Skeletal muscle satellite cell (primary cell): ENCODE results near the gene PMPCA.

Experiments used
- H3K27me3 ChIP-seq: 2 replicates; pipeline ENCODE4 v1.7.0; 2013; ENCODE audit warnings: low read length; ENCODE audit not compliant: control insufficient read depth, insufficient read depth
- H3K36me3 ChIP-seq: 2 replicates; pipeline ENCODE4 v1.7.0; 2013; ENCODE audit warnings: mild to moderate bottlenecking, control low read depth, low read length; ENCODE audit not compliant: insufficient read depth
- H3K4me1 ChIP-seq: 2 replicates; pipeline ENCODE4 v1.7.0; 2013; ENCODE audit warnings: low read length; ENCODE audit not compliant: control insufficient read depth, insufficient read depth
- H3K4me2 ChIP-seq: 2 replicates; pipeline ENCODE4 v1.7.0; 2013; ENCODE audit warnings: mild to moderate bottlenecking, low read length
- H3K4me3 ChIP-seq: 2 replicates; pipeline ENCODE4 v1.7.0; 2013; ENCODE audit warnings: low read length
- H3K9ac ChIP-seq: 2 replicates; pipeline ENCODE4 v1.7.0; 2013; ENCODE audit warnings: mild to moderate bottlenecking, low read depth, low read length, moderate library complexity
- H3K9me3 ChIP-seq: replicated peaks from 2 replicates; pipeline ENCODE4 v1.7.0; 2013; ENCODE audit warnings: mild to moderate bottlenecking, control low read depth, low read length

PMPCA gene

DNA sequence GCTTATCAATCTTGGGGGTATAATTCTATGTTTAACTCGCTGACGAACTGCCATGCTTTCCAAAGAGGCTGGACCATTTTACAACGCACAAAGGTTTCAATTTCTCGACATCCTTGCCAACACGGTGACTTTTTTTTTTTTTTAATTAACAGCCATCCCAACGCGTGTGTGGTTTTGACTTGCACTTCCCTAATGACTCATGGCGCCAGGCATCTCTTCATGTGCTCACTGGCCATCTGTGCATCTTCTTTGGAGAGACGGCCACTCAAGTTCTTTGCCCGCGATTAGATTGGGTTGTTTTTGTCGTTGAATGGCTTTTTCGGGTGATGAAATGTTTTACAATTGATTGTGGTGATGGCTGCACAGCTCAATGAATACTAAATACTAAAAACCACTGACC, 24.4 kb upstream of the PMPCA start:
- Histone ChIP-seq H3K4me2 (no peak overlapping the region), H3K4me1 (no peaks in the 10 kb centered on the region), H3K27me3 (no peaks in the 10 kb centered on the region), H3K4me3 (no peak overlapping the region), H3K9me3 (no peaks in the 10 kb centered on the region), H3K36me3 (peaks cover 70% of the 10 kb centered on the region), H3K9ac (no peak overlapping the region)

DNA sequence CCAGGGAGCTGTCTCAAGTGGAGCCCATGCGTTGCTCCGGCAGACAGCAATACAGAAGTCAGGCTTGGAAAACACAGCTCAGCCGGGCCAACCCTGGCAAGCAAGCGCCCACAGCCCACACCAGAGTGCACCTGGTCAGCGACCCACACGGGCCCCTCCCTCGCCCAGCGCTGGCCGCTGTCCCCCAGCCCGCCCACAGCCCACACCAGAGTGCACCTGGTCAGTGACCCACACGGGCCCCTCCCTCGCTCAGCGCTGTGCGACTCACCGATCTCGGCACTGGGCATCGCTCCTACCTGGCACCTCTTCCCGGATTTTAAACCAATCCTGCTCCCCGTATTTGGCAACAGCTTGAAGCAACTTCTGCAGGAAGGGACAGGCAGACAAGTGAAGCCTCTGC, 23.2 kb upstream of the PMPCA start:
- Histone ChIP-seq H3K9ac (no peak overlapping the region), H3K27me3 (no peaks in the 10 kb centered on the region), H3K9me3 (no peaks in the 10 kb centered on the region), H3K4me3 (no peak overlapping the region), H3K36me3 (peaks cover 75% of the 10 kb centered on the region), H3K4me2 (no peak overlapping the region), H3K4me1 (no peaks in the 10 kb centered on the region)

DNA sequence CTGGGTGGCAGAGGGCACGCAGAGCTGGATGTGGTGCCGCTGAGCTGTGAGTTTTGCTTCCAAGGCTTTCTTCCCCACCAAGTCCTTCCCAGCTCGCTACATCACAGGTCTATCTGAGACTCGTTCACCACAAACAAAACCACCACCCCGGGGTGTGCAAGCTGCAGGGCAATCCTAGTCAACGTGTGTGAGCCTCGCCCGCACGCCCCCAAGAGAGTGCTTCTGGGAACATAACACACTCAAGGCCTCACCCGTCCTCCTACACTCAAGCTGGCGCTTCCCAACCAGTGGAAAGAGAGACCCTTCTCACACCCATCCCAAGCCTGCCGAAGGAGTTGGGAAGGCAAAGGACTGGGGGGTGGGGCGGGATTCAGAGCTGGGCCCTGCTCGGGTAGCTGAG, 21.1 kb upstream of the PMPCA start:
- Histone ChIP-seq H3K36me3 (peaks cover 76% of the 10 kb centered on the region), H3K4me2 (no peak overlapping the region)

DNA sequence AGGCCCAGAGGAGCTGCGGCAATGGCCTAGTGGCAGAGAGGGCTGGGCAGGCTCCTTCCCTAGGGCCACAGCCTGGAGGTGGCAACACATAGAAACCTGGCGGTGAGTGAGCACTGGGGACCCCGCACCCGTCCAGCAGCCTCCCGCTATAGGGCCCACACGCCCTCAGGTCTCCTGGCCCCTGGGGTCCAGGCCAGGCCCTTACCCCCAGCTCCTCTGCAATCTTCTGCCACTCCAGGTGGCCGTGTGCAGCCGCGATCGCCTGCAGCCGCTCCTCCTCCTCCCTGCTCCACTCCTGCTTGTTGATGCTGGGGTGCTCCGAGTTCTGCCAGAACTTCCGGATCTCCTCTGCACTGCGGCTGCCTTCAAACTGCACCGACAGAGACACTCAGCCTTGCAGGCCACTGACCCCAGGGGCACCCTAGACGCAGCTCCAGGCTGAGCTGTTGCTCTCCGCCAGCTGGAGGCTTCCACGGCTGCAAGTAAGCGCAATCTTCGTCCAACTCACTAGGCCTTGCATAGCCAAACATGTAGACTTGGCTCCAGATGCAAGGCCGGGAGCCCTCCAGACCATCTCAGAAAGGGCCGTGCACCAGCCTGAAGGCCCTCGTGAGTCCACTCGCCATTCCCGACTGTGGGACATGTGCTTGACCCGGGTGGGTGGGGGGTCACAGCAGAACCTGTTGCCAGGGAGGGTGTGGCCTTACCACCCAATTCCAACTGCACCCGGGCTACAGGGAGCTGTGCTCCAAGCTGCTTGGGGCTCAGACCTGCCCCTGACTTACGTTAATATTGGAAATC, 18.5 kb upstream of the PMPCA start:
- Histone ChIP-seq H3K27me3 (no peaks in the 10 kb centered on the region), H3K4me1 (no peaks in the 10 kb centered on the region), H3K9ac (no peak overlapping the region), H3K9me3 (no peaks in the 10 kb centered on the region), H3K36me3 (peaks cover 80% of the 10 kb centered on the region), H3K4me3 (no peak overlapping the region), H3K4me2 (no peak overlapping the region)

More for the DNA sequence above, 21.1 kb upstream of the PMPCA start:
- no peaks in the 10 kb centered on the region for H3K4me1 ChIP-seq
- no peak overlapping the region for H3K4me3 ChIP-seq
- H3K27me3 ChIP-seq: no peaks in the 10 kb centered on the region
- no peaks in the 10 kb centered on the region for H3K9me3 ChIP-seq
- no peak overlapping the region for H3K9ac ChIP-seq

DNA sequence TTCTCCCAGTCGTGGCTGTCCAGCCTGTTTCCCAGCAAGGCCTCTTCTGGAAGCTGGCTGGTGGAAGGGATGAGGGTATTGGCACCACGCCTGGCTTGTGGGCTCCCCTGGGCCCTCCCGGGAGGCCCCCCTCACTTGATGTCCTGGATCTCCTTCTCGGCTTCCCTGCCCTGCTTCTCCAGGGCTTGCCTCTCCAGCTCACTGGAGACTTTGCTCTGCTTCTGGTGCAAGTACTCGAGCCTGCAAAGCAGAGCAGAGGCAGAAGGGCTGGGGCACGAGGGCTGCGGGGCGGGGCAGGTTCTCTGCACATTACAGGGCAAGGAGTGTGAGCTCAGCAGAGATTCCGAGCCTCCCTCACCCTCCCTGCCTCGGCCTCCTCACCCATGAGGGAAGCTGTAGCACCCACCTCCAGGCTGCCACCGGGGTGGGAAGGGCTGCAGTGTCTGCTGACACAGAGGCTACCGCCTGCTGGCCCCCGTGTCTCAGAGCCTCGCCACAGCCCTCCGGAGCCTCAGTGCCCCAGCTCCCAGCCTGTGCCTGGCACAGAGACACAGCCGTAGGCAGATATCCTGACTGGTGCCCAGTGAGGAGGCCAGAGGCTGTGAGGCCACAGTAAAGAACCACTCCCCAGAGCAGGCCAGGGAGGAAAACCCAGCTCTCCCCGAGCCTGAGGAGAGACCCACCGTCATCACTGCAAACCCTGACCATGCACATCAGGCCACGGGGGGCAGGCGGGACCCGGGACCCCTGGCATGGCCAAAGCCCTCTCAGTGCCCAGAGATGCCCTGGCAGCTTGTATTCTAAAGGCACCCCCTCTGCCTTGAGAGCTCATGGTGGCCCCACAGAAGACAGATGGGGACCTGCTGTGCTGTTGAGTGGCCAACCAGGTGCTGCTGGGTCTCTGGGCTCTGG, 17.7 kb upstream of the PMPCA start:
- no peaks in the 10 kb centered on the region for H3K4me1 ChIP-seq
- no peaks in the 10 kb centered on the region for H3K9me3 ChIP-seq
- H3K4me3 ChIP-seq: no peak overlapping the region
- no peak overlapping the region for H3K9ac ChIP-seq
- no peak overlapping the region for H3K4me2 ChIP-seq
- no peaks in the 10 kb centered on the region for H3K27me3 ChIP-seq
- peaks cover 75% of the 10 kb centered on the region for H3K36me3 ChIP-seq

DNA sequence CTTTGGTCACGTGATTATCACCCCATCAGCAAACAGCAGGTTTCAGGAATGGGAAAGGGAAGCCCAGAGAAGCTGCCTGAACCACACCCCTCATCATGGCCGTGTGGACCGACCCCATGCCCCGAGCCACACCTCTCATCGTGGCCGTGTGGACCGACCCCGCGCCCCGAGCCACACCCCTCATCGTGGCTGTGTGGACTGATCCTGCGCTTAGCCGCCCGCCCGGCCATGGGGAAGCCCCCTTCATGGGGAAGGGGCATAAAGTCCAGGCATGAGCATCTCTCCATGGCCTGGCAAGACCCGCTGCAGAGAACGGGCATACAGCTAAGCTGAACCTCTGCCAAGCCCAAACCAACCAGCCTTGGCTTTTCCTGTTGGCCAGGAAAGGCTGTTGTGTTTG, 16.9 kb upstream of the PMPCA start:
- H3K27me3 ChIP-seq: no peaks in the 10 kb centered on the region
- no peak overlapping the region for H3K9ac ChIP-seq
- H3K4me2 ChIP-seq: no peak overlapping the region
- no peaks in the 10 kb centered on the region for H3K9me3 ChIP-seq
- H3K36me3 ChIP-seq: peaks cover 69% of the 10 kb centered on the region
- H3K4me3 ChIP-seq: no peak overlapping the region
- peaks cover 5% of the 10 kb centered on the region for H3K4me1 ChIP-seq

DNA sequence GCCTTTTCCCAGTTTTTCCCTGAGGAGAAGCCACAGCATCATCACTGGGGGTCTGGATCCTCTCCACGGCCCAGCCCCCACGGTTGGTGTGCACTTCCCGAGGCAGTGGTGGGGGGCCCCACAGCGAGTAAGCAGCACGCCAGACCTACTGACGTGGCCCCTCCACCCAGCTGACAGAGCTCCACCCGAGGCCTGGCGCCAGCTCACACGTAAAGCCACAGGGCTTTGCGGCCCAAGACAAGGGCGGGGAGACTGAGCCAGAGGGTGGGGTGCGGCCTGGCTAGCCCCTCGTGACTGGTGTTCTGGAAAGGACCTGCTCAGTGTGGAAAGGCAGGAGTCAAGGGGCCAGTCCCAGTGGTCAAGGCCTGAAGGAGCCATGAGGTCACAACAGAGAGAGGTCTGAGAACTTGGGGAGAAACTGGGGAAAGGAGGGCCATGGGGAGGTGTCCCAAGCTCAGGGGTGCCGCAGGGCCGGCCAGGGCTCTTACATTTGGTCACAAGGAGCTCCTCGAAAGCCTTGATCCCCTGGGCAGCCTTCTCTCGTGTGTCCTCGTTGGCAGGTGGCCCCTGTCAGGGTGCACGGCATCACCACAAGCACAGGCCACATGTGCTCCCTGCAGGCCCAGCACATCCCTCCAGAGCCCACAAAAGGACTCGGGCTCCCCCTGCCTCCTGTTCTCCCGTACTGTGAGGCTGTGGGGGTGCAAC, 16.0 kb upstream of the PMPCA start:
- no peak overlapping the region for H3K4me2 ChIP-seq
- H3K4me3 ChIP-seq: no peak overlapping the region
- H3K27me3 ChIP-seq: no peaks in the 10 kb centered on the region
- no peaks in the 10 kb centered on the region for H3K9me3 ChIP-seq
- peaks cover 63% of the 10 kb centered on the region for H3K36me3 ChIP-seq
- no peak overlapping the region for H3K9ac ChIP-seq
- H3K4me1 ChIP-seq: peaks cover 11% of the 10 kb centered on the region

DNA sequence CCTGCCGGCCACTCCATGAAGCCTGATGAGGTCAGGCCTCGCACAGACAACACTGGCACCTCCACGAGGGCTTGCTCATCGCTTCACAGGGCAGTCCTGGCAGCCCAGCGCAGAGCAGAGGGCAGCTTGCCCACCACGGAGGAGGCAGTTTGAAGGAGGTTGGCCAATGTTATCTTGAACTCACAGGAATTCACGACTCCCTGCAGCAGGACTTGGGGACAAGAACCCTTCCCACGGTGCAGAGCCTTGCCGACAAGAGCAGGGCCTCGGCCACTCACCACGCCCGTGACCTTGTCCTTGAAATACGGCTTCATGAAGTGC, 15.5 kb upstream of the PMPCA start:
- H3K4me3 ChIP-seq: no peak overlapping the region
- peaks cover 11% of the 10 kb centered on the region for H3K4me1 ChIP-seq
- H3K27me3 ChIP-seq: no peaks in the 10 kb centered on the region
- no peak overlapping the region for H3K4me2 ChIP-seq
- no peak overlapping the region for H3K9ac ChIP-seq
- H3K9me3 ChIP-seq: no peaks in the 10 kb centered on the region
- peaks cover 61% of the 10 kb centered on the region for H3K36me3 ChIP-seq

DNA sequence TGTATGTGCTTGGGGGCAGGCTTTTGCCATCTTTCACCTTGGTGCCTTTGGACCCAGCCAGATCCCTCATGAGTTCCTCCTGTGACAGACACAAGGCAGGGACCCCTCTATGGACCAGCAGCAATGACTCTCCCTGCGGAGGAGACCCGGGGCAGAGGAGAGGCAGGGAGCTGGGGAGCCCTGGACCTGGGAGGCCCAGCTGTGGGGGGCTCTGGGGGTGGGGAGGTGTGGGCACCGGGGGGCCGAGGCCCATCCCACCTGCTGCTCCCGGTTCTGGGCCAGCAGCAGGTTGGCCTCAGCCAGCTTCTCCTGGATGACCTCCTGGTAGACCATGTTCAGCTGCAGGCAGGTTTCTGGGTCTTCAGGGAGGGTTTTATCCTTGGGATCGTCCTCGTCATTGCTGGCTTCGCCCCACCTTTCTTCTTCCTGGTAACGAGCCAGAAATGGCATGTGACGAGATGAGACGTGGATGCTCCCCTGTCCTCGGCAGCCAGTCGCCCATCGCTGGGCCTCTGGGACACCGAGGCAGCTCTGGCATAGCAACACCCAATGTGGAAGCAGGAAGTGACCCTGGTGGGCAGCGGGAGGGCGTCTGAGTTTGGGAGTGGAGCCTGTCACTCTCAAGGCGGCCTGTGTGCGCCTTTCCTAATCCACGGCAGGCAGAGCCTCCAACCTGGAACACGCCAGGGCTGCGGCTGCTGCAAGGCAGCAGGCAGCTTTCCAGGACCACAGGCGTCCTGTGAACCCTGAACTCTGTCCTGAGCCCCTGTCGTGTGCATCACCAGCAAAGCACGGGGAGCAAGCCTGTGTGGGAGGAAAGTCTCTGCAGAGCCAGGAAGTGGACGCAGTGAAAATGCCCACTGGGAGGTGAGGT, 14.9 kb upstream of the PMPCA start:
- no peak overlapping the region for H3K4me3 ChIP-seq
- no peaks in the 10 kb centered on the region for H3K9me3 ChIP-seq
- peaks cover 15% of the 10 kb centered on the region for H3K4me1 ChIP-seq
- H3K9ac ChIP-seq: no peak overlapping the region
- no peak overlapping the region for H3K4me2 ChIP-seq
- no peaks in the 10 kb centered on the region for H3K27me3 ChIP-seq
- H3K36me3 ChIP-seq: peaks cover 61% of the 10 kb centered on the region

DNA sequence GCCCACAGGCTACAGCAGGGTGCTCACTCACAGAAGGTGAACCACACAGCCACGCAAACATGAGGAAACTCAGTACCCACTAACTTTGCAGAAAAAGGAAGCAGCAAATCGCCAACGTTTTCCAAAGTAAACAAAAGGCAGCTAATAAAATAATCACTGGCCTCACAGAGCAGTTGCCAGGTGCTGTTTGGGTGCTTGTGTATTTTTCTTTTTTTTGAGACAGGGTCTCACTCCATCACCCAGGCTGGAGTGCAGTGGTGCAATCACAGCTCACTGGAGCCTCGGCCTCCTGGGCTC, 14.3 kb upstream of the PMPCA start:
- Histone ChIP-seq H3K4me1 (peaks cover 16% of the 10 kb centered on the region), H3K4me2 (no peak overlapping the region), H3K4me3 (no peak overlapping the region), H3K36me3 (peaks cover 59% of the 10 kb centered on the region), H3K9me3 (no peaks in the 10 kb centered on the region), H3K27me3 (no peaks in the 10 kb centered on the region), H3K9ac (no peak overlapping the region)

DNA sequence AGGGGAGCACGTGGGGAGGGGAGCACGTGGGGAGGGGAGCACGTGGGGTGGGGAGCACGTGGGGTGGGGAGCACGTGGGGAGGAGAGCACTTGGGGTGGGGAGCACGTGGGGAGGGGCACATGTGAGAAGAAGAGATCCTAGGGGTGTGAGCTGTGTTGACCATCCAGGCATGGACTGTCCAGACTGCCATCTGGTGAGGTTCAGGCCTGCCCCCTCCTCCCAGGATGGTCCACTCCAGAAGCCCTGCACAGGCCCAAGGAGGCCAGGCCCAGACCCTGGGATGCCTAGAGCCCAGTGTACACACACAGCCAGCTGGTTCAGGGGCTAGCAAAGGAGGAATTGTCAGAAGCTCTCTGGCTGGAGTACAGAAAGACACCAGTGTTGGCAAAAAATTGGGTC, 12.8 kb upstream of the PMPCA start:
- Histone ChIP-seq H3K9ac (no peak overlapping the region), H3K4me1 (peaks cover 16% of the 10 kb centered on the region), H3K4me2 (no peak overlapping the region), H3K9me3 (no peaks in the 10 kb centered on the region), H3K4me3 (no peak overlapping the region), H3K36me3 (peaks cover 53% of the 10 kb centered on the region), H3K27me3 (no peaks in the 10 kb centered on the region)
